NCI-H2081 treated with DMSO at 0.1 percent for 48 hours (cell line): ENCODE data around the gene OR1D5.
"Not testable (repeated sequence)": the region's sequence is repeated elsewhere in the genome, so short reads cannot be mapped to it uniquely, and the experiment has no call there.

Experiments
- DNase-seq: peaks from one replicate; lab custom pipeline; 2025; lab: John Stamatoyannopoulos, UW

Gene OR1D5

GRCh38 chr17:3032258-3033247, 30.9 kb downstream of the OR1D5 start:
- DNase-seq: no peak

DNA sequence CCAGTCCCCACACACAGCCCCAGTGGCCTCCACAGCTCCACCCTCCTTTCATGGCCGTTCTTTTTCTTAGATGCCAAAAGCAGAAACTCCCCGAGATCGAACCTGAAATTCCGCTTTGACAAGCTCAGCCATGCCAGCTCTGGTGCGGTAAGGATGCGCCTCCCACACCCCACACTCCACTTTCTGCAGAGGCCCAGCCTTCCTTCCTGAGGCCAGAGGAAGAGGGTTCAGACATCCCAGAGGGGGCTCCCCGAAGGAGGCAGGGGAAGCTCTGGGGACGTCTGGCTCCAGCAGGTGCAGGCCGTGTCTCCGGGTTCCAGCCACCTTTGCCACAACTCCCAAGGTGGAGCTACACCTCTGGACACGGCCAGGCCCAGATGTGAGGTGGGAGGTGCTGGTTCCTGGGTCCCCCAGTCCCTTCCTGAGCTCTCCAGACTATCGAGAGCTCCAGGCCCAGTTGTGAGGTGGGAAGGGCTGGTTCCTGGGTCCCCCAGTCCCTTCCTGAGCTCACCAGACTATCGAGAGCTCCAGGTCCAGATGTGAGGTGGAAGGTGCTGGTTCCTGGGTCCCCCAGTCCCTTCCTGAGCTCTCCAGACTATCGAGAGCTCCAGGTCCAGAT, 32.4 kb downstream of the OR1D5 start:
- not testable (repeated sequence) for DNase-seq

DNA sequence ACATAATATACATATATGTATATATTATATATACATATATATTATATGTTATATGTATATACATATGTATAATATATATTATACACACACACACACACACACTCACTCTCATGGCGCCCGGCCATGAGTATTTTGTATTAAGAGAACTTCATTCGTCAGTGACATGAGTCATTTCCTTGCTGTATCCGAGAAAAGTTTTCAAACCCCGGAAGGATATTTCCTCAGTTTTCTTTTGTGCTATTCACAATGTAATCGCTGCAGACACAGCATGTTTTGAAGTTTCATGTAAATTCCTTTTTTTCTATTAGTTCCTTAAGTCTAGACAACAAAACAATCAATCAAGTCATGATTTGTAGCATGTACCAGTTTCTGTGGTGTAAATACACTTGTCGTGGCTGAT, 33.3 kb downstream of the OR1D5 start:
- DNase-seq: no peak

DNA sequence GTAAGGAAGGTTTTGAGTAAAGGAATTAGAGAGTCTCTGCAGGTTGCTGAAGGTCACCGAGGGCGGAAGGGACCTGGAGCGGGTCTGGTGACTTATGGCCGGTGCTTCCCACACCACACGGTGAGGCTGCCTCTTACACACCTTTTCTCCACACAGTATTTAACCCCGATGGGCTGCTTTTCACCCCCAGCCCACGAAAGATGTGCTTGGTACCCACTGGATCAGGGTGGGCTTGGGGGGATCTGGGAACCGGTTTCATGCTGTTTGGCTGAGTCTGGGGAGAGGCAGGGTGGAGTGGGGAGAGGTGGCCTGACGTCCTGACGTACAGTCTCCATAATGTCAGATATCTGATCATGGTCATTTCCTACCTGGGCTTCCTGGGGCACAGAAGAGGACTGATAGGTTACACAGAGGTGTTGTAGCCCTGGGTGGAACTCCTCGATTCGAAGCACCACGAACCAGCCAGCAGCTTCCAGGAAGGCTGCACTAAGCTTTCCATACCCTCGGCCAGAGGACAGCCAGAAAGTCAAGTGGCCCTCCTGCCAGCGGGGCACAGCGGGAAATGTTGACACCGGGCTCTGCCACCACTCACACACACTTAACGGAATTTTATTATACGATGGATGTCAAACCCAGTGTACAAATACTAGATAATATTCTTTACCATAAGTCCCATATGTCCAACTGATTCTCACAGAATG, 34.0 kb downstream of the OR1D5 start:
- DNase-seq: no peak

GRCh38 chr17:3027786-3028532, 35.4 kb downstream of the OR1D5 start:
- DNase-seq: no peak

GRCh38 chr17:3026856-3027751, 36.3 kb downstream of the OR1D5 start:
- no peak for DNase-seq

- DNase-seq: no peak
These were observed 37.1 kb downstream of the OR1D5 start for GRCh38 chr17:3026125-3026855.

DNA sequence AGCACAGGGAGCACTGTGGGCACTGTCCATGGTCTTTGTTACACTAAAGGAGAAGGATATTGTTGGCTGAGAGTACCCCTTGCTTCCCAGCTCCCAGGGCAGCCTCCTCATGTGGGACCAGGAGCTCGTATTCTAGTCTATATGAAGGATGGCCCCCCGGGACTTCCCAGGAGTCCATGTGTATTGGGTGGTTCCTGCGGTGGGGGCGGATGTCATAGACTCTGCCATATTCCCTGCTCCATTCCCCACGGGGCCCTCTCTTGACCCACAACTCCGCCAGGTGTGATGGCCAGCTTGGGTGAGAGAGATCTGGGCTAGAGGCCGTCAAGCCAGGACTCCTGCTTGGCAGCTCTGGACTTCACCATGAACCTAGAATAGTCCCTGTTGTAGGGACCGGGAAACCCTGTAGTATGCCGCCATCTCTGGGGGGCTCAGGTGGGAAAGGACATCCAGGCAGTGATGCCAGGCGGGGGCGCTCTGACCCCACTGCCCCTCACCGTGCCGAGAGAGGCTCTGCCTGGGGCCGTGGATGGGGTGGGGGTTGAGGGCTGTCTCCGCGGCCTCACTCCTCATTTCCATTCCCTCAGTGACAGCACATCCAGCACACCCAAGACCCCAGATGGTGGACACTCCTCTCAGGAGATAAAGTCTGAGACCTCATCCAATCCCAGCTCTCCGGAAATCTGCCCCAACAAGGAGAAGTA, 37.8 kb downstream of the OR1D5 start:
- no peak for DNase-seq

DNA sequence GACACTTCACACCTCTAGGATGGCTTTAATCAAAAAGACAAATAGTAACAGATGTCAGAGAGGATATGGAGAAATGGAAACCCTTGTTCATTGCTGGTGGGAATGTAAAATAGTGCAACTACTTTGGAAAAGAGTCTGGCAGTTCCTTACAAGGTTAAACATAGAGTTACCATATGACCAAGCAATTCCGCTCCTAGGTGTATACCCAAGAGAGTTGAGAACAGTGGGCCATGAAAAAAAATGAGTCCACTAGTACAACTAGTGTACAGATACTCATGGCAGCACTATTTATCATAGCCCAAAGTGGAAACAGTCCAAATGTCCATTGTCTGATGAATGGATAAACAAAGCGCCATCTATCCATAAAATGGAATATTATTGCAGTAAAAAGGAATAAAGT, 39.1 kb downstream of the OR1D5 start:
- DNase-seq: no peak

- DNase-seq: no peak
These were observed 41.2 kb downstream of the OR1D5 start for GRCh38 chr17:3022197-3022596.

- no peak for DNase-seq
These were observed 43.0 kb downstream of the OR1D5 start for GRCh38 chr17:3020381-3020780.

DNA sequence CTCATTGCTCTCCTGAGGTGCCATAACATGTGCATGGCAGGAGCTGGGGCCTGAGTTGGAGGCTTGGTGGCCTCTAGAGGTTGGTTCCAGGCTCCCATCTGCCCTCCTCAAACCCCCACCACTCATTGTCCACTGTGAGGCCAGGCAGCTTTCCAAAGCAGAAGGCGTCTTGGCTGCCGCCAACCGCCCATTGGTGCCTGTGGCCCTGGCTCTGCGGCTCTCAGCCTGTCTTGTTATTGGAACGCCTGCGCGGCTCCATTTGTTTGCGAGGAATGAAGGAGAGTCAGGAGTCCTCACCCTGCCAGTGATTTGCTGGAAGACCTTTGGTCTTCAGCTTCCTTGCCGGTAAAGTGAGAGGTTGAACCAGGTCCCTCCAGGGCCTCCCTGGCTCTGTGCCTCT, 43.6 kb downstream of the OR1D5 start:
- DNase-seq: no peak

DNA sequence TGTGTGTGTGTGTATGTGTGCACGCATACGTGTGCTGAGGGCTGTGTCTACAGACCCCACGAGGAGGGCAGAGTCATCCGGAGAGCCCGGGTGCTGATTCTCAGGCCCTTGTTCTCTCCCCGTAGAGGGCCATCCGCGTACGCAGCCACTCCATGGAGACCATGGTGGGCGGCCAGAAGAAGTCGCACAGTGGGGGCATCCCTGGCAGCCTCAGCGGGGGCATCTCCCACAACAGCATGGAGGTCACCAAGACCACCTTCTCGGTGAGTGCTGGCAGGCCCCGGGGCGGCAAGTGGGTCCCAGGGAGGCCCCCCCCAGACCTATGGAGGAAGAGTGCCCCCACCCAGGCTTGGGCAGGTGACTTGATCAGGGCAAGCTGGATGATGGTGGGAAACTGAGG, 45.5 kb downstream of the OR1D5 start:
- no peak for DNase-seq

DNA sequence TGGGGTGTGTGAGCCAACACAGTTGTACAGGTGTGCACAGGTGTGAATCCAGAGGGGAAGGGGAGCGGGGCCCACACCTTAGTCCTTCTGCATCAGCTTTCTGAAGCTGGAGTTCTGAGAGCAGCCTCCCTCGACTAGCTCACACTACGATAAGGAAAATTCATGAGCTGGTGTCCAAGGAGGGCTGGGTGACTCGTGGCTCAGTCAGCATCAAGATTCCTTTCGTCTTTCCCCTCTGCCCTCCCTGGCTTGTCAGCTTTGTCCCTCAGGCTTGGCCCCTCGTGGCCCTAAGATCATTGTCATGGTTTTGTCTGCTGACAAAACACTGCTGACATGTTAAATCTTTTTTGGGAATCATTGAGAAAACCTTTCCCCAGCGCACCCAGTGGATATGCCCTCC, 47.5 kb downstream of the OR1D5 start:
- DNase-seq: no peak

GRCh38 chr17:3012926-3013581, 50.4 kb downstream of the OR1D5 start:
- no peak for DNase-seq
